ENCODE measurements around the gene RWDD4. TPM values are rescaled to one million over a fixed set of nuclear protein-coding genes. Genes with fewer than 3 reads are reported as not detected.

The RWDD4 gene
- total and polyA plus RNA-seq, 9 of the 15 experiments (the other 6 are each of a cell fraction or from before 2014, with no cell fraction given): 8.4 to 32.5 (median 24.2) TPM

DNA sequence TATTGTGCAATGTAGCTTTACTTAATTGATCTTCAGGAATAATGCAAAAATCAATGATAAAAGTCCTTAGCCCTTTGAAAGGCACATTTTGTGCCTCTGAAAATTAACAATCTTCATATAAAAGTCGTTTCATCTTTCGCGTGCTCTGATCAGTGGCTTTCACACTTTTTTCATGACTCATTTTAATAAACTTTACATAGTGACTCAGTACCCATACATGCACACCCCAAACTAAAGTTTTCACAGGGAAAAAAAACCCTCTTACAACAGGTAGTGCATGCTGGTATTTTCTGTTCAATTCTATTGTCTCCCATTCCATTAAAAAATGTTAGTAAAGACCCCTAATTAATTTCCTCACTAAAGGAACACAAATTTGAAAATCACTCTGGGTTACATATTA is 21.5 kb downstream of the RWDD4 start:
- H3K79me2 ChIP-seq (ENCODE audit: control insufficient read depth, insufficient read depth, low read length): no peaks in the 10 kb centered on the region
- no peak overlapping the region for H2AFZ ChIP-seq (ENCODE audit: low read depth, low read length)
- ATAC-seq: no peak
- H3K4me2 ChIP-seq (ENCODE audit: insufficient read depth, low read length): no peak overlapping the region
- in situ Hi-C loops (cut with MboI) (no loop called here), intact Hi-C loops (cut with micrococcal nuclease) (no loop called here)
- peaks cover 4% of the 10 kb centered on the region for H3K9me1 ChIP-seq (ENCODE audit: control insufficient read depth, insufficient read depth, low read length)
- peaks cover 6% of the 10 kb centered on the region; the same call in 1 of the 3 replicates for H3K36me3 ChIP-seq (ENCODE audit: control insufficient read depth, insufficient read depth, low read length)
- H3K27ac ChIP-seq (ENCODE audit: extremely low read depth, low read depth, low read length): no peak overlapping the region
- BruUV-seq (replicated peaks): no TSS peak
- no peaks in the 10 kb centered on the region for H3K27me3 ChIP-seq (ENCODE audit: control insufficient read depth in 2 of 2, insufficient read depth in 2 of 2, low read length in 2 of 2)
- no peaks in the 10 kb centered on the region for H4K20me1 ChIP-seq (replicated peaks; ENCODE audit: control insufficient read depth, insufficient read depth, low read length)
- no peak for TF ChIP-seq NR2F6 (CRISPR knock-in tag; IDR thresholded peaks at IDR 0.05)
- TF ChIP-seq CTBP1 (IDR thresholded peaks at IDR 0.05; ENCODE audit: borderline replicate concordance): no peak
- ChIA-PET POLR2A (interaction anchor here (1.1 kb wide), 1 partner anchor 10 kb away, joined by 3 read pairs; no protein-coding TSS in a partner anchor), CTCF (ENCODE audit: low intra/inter-chr PET ratio) (interaction anchor here (0.6 kb wide), 1 partner anchor 1818 kb away, joined by 4 read pairs; no protein-coding TSS in a partner anchor)
- H3K9ac ChIP-seq (ENCODE audit: insufficient read depth in 1 of 2, low read depth in 2 of 2, low read length in 2 of 2): no peak overlapping the region
- peaks cover 5 to 6% of the 10 kb centered on the region in 2 experiments; a peak in 3 of 5 replicates for H3K4me1 ChIP-seq (replicated peaks in 1 of 2; ENCODE audit: control insufficient read depth in 2 of 2, insufficient read depth in 2 of 2, low read length in 2 of 2)
- no peaks in the 10 kb centered on the region for H3K9me3 ChIP-seq (replicated peaks; ENCODE audit: control insufficient read depth, insufficient read depth, low read depth, low read length)
- no peak for DNase-seq (ENCODE audit: extremely low read depth in 1 of 4, low spot score in 3 of 4)
- H3K4me3 ChIP-seq: no peak overlapping the region
- FAIRE-seq: no peak
- WGBS (ENCODE audit: insufficient coverage, low coverage, missing lambda C conversion rate): 18% methylated on average over 3 of the region's 3 CpGs

- ATAC-seq (no peak), DNase-seq (ENCODE audit: extremely low read depth in 1 of 4, low spot score in 3 of 4) (no peak), FAIRE-seq (no peak)
- H3K9me1 ChIP-seq (ENCODE audit: control insufficient read depth, insufficient read depth, low read length): peaks cover 4% of the 10 kb centered on the region
- POLR2A ChIA-PET: interaction anchor here (1.1 kb wide), 1 partner anchor 10 kb away, joined by 3 read pairs; no protein-coding TSS in a partner anchor
- no peak overlapping the region for H3K4me2 ChIP-seq (ENCODE audit: insufficient read depth, low read length)
- no peaks in the 10 kb centered on the region for H4K20me1 ChIP-seq (replicated peaks; ENCODE audit: control insufficient read depth, insufficient read depth, low read length)
- no peak overlapping the region for H2AFZ ChIP-seq (ENCODE audit: low read depth, low read length)
- peaks cover 5 to 6% of the 10 kb centered on the region in 2 experiments; a peak in 3 of 5 replicates for H3K4me1 ChIP-seq (replicated peaks in 1 of 2; ENCODE audit: control insufficient read depth in 2 of 2, insufficient read depth in 2 of 2, low read length in 2 of 2)
- in situ Hi-C loops (cut with MboI) (no loop called here), intact Hi-C loops (cut with micrococcal nuclease) (no loop called here)
- WGBS (ENCODE audit: insufficient coverage, low coverage, missing lambda C conversion rate): 26% methylated on average over 4 of the region's 5 CpGs
- no peak overlapping the region for H3K9ac ChIP-seq (ENCODE audit: insufficient read depth in 1 of 2, low read depth in 2 of 2, low read length in 2 of 2)
- H3K27me3 ChIP-seq (ENCODE audit: control insufficient read depth in 2 of 2, insufficient read depth in 2 of 2, low read length in 2 of 2): no peaks in the 10 kb centered on the region
- H3K9me3 ChIP-seq (replicated peaks; ENCODE audit: control insufficient read depth, insufficient read depth, low read depth, low read length): no peaks in the 10 kb centered on the region
- BruUV-seq (replicated peaks): no TSS peak
- no peak overlapping the region for H3K27ac ChIP-seq (ENCODE audit: extremely low read depth, low read depth, low read length)
- H3K36me3 ChIP-seq (ENCODE audit: control insufficient read depth, insufficient read depth, low read length): peaks cover 4% of the 10 kb centered on the region; the same call in 1 of the 3 replicates
- H3K79me2 ChIP-seq (ENCODE audit: control insufficient read depth, insufficient read depth, low read length): no peaks in the 10 kb centered on the region
- no peak overlapping the region for H3K4me3 ChIP-seq
- CTCF ChIA-PET (ENCODE audit: low intra/inter-chr PET ratio): no interaction called here
- no peak for TF ChIP-seq CBX2 (IDR thresholded peaks at IDR 0.05; ENCODE audit: insufficient read depth, low read length, poor library complexity, severe bottlenecking)
- TF ChIP-seq POLR2AphosphoS2 (IDR thresholded peaks at IDR 0.05; ENCODE audit: low read length): no peak
- no peak for TF ChIP-seq GTF3C2 (IDR thresholded peaks at IDR 0.05; ENCODE audit: borderline replicate concordance, extremely low read depth, insufficient read length)
- no peak for TF ChIP-seq MCM7 (IDR thresholded peaks at IDR 0.05)
- TF ChIP-seq ZNF445 (CRISPR knock-in tag; IDR thresholded peaks at IDR 0.05; ENCODE audit: low read depth): no peak
- no peak for TF ChIP-seq RAD21 (CRISPR knock-in tag; conservative IDR thresholded peaks at IDR 0.05 in 1 of 2, IDR thresholded peaks at IDR 0.05 in 1 of 2)
- TF ChIP-seq FOXK2 (conservative IDR thresholded peaks at IDR 0.05 in 1 of 2, IDR thresholded peaks at IDR 0.05 in 1 of 2; ENCODE audit: low read depth in 2 of 2): no peak
- TF ChIP-seq HNRNPK (IDR thresholded peaks at IDR 0.05; ENCODE audit: low read depth, low read length, poor library complexity, severe bottlenecking): no peak
- no peak for TF ChIP-seq ARID1B (IDR thresholded peaks at IDR 0.05)
These were observed 22.1 kb downstream of the RWDD4 start for GRCh38 chr4:183636923-183637322.
